Naive thymus-derived CD4-positive, alpha-beta T cell (primary cell): ENCODE results near the gene CTR9. TPM values are rescaled to one million over a fixed set of nuclear protein-coding genes. Genes with fewer than 3 reads are reported as not detected.

Source experiments
- ATAC-seq: fragments of 150-1000 bp; cut with Tn5 transposase; 2 replicates; pipeline ENCODE4 v1.10.0; 2021; ENCODE audit warnings: mild to moderate bottlenecking, moderate library complexity
- CTCF ChIA-PET: fragments of 350-600 bp; sonication (Branson Sonifier 250); formaldehyde crosslinking; loops from one replicate; lab custom pipeline; 2021; ENCODE audit warnings: antibody characterized with exemption; lab: Charles Lee
- POLR2A ChIA-PET: fragments of 350-600 bp; sonication (Branson Sonifier 250); formaldehyde crosslinking; loops from one replicate; lab custom pipeline; 2021; ENCODE audit warnings: antibody characterized with exemption, inconsistent platforms; lab: Charles Lee
- DNase-seq, 9 donors: peaks; one replicate each; pipeline versions ENCODE4 v3.0.0 to v3.0.0-alpha.2; 2020 to 2022; ENCODE audit warnings: mixed read lengths in 1 of 9
- H3K27ac ChIP-seq: one replicate; pipeline ENCODE4 v1.7.0; 2013; ENCODE audit warnings: mild to moderate bottlenecking, low read depth, low read length, moderate library complexity
- H3K27me3 ChIP-seq, 2 donors: one replicate each; pipeline ENCODE4 v1.7.0; 2013; ENCODE audit warnings: low read length in 2 of 2, mild to moderate bottlenecking in 2 of 2, moderate library complexity in 2 of 2; ENCODE audit not compliant: control insufficient read depth in 2 of 2, insufficient read depth in 2 of 2
- H3K36me3 ChIP-seq, 3 experiments: 1 replicate in 2 of 3; 2 replicates in 1 of 3; pipeline ENCODE4 v1.7.0; 2013; ENCODE audit warnings: low read length in 3 of 3, mild to moderate bottlenecking in 3 of 3, moderate library complexity in 1 of 3; ENCODE audit not compliant: insufficient read depth in 3 of 3, control insufficient read depth in 2 of 3
- H3K4me1 ChIP-seq, 2 donors: one replicate each; pipeline ENCODE4 v1.7.0; 2013; ENCODE audit warnings: low read length in 2 of 2, mild to moderate bottlenecking in 2 of 2, moderate library complexity in 1 of 2; ENCODE audit not compliant: control insufficient read depth in 2 of 2, insufficient read depth in 2 of 2
- H3K4me3 ChIP-seq: 2 replicates; pipeline ENCODE4 v1.7.0; 2013; ENCODE audit warnings: mild to moderate bottlenecking, low read length
- H3K9me3 ChIP-seq, 3 experiments: 1 replicate in 2 of 3; 2 replicates in 1 of 3; pipeline ENCODE4 v1.7.0; 2013; ENCODE audit warnings: low read length in 3 of 3; ENCODE audit not compliant: control insufficient read depth in 2 of 3
- H3K27ac Mint-ChIP-seq, 9 donors: one replicate each; pipeline ENCODE4 v1.8.0; 2020 to 2022; ENCODE audit warnings: mixed read lengths in 9 of 9, mild to moderate bottlenecking in 8 of 9, moderate library complexity in 5 of 9, inconsistent platforms in 2 of 9
- H3K27me3 Mint-ChIP-seq, 5 donors: one replicate each; pipeline ENCODE4 v1.8.0; 2021 to 2022; ENCODE audit warnings: mixed read lengths in 5 of 5, mild to moderate bottlenecking in 1 of 5
- H3K36me3 Mint-ChIP-seq, 5 donors: one replicate each; pipeline ENCODE4 v1.8.0; 2020 to 2022; ENCODE audit warnings: mixed read lengths in 5 of 5, mild to moderate bottlenecking in 3 of 5, inconsistent platforms in 1 of 5
- H3K4me1 Mint-ChIP-seq, 7 donors: one replicate each; pipeline ENCODE4 v1.8.0; 2020 to 2022; ENCODE audit warnings: mixed read lengths in 7 of 7, mild to moderate bottlenecking in 3 of 7, inconsistent platforms in 1 of 7
- H3K4me3 Mint-ChIP-seq, 10 donors: one replicate each; pipeline ENCODE4 v1.8.0; 2020 to 2022; ENCODE audit warnings: mild to moderate bottlenecking in 10 of 10, mixed read lengths in 10 of 10, moderate library complexity in 6 of 10, inconsistent platforms in 2 of 10
- H3K9me3 Mint-ChIP-seq, 11 donors: one replicate each; pipeline ENCODE4 v1.8.0; 2020 to 2022; ENCODE audit warnings: mixed read lengths in 11 of 11, mild to moderate bottlenecking in 4 of 11, inconsistent platforms in 1 of 11, moderate library complexity in 1 of 11
- intact Hi-C, 2 donors: fragments of 100-400 bp; cut with micrococcal nuclease; formaldehyde crosslinking; loops; one replicate each; pipeline ENCODE4 v1.15.1; 2023
- polyA plus RNA-seq, 2 donors: library from polyadenylated mRNA; unstranded; fragments of 300-500 nt; fragmentation: Illumina TruSeq; gene quantifications; one replicate each; pipeline ENCODE4 v1.2.3, GENCODE V29; 2021
- total RNA-seq, 6 experiments: library from RNA in 5 of 6; stranded (reverse) in 5 of 6; gene quantifications; 1 replicate in 5 of 6; 2 replicates in 1 of 6; pipeline ENCODE4 v1.2.3 and lab custom pipeline; 2021 to 2026

Gene CTR9
- total and polyA plus RNA-seq, 7 experiments from 2014 or later = 23.8 to 70.3 (median 51.7) TPM

DNA sequence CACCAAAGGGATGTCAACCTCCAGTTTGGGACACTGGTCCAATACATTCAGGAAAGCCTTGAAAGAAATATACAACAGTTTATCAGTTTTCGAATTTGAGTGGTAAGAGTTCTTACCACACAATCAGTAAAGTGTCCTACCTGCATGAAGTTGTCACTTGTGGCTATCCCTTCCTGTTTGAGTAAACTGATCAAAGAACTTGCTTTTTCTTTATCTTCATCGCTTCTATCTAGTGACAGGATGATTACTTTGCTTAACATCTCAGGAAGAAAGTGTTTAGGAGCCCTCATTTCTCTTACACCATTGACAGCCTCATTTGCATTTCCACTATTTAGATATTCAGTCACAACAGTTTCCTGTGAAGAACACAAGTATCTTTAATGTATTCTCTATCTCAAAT, 49.2 kb downstream of the CTR9 start:
- no peaks in the 10 kb centered on the region for H3K9me3 ChIP-seq
- peak overlapping the region in 8 of 9 donors; percentile 14 to 87 (median 79) for H3K27ac Mint-ChIP-seq
- no peak overlapping the region for H3K4me3 ChIP-seq
- H3K4me1 Mint-ChIP-seq = peaks cover 45 to 81% (median 70%) of the 10 kb centered on the region in 7 donors
- intact Hi-C loops = no loop called here
- peak overlapping the region in 6 of 10 donors; percentile 24 to 60 (median 47) for H3K4me3 Mint-ChIP-seq
- DNase-seq = peak in 2 of 9 donors; percentile 25 to 28
- CTCF ChIA-PET = interaction anchor here (0.9 kb wide), 1 partner anchor 9 kb away, joined by 5 read pairs; no protein-coding TSS in a partner anchor
- no peaks in the 10 kb centered on the region for H3K27me3 ChIP-seq
- H3K9me3 Mint-ChIP-seq = no peaks in the 10 kb centered on the region
- peaks cover 23 to 84% (median 55%) of the 10 kb centered on the region in 5 donors for H3K36me3 Mint-ChIP-seq
- peaks cover 45 to 56% of the 10 kb centered on the region in 2 donors for H3K4me1 ChIP-seq
- peak; percentile 27 for ATAC-seq
- no peaks in the 10 kb centered on the region for H3K27me3 Mint-ChIP-seq
- POLR2A ChIA-PET = interaction anchor here (1.5 to 6.9 kb wide), 2 partner anchors 9 to 350 kb away, joined by 3 to 88 read pairs; partner anchors contain the start of gene EIF4G2
- H3K27ac ChIP-seq = peak overlapping the region; percentile 57
- H3K36me3 ChIP-seq = peaks cover 51 to 91% (median 77%) of the 10 kb centered on the region in 3 experiments

DNA sequence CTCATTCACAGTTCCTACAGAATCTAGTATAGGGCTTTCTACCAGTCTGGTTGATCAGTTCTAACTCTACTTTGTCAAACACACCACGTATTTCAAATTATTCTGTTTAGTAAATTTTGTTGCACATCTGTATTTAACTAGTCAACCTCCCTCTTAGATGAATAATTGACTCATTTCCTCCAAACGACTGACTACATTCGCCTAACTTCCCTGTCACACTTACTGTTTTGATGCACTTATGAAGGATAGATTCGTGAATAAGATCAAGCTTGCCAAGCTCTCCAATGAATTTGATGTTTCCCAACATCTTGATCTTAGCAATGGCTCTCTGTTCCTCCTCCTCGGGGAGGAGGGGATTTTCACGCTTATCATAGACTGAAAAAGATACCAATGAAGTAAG, 52.6 kb downstream of the CTR9 start:
- intact Hi-C loops = no loop called here
- no peaks in the 10 kb centered on the region for H3K27me3 ChIP-seq
- peak overlapping the region in 3 of 10 donors; percentile 4 to 27 (median 15) for H3K4me3 Mint-ChIP-seq
- H3K9me3 ChIP-seq = no peaks in the 10 kb centered on the region
- peaks cover 59 to 63% of the 10 kb centered on the region in 2 donors for H3K4me1 ChIP-seq
- H3K36me3 Mint-ChIP-seq = peaks cover 23 to 78% (median 65%) of the 10 kb centered on the region in 5 donors
- ChIA-PET CTCF (interaction anchor here (0.8 to 4.9 kb wide), 3 partner anchors 11 to 224 kb away, joined by 3 to 18 read pairs (median 4); no protein-coding TSS in a partner anchor), POLR2A (interaction anchor here (0.6 to 5.3 kb wide), 8 partner anchors 11 to 346 kb away, joined by 3 to 53 read pairs (median 4); partner anchors contain the start of gene ZBED5)
- H3K4me3 ChIP-seq = no peak overlapping the region
- H3K4me1 Mint-ChIP-seq = peaks cover 50 to 89% (median 77%) of the 10 kb centered on the region in 7 donors
- no peaks in the 10 kb centered on the region for H3K27me3 Mint-ChIP-seq
- ATAC-seq (no peak), DNase-seq (no peak)
- peaks cover 56 to 95% (median 81%) of the 10 kb centered on the region in 3 experiments for H3K36me3 ChIP-seq
- H3K9me3 Mint-ChIP-seq = peaks cover 0 to 8% (median 0%) of the 10 kb centered on the region in 11 donors
- H3K27ac ChIP-seq = peak overlapping the region; percentile 8
- H3K27ac Mint-ChIP-seq = peak overlapping the region in 8 of 9 donors; percentile 13 to 95 (median 62)

DNA sequence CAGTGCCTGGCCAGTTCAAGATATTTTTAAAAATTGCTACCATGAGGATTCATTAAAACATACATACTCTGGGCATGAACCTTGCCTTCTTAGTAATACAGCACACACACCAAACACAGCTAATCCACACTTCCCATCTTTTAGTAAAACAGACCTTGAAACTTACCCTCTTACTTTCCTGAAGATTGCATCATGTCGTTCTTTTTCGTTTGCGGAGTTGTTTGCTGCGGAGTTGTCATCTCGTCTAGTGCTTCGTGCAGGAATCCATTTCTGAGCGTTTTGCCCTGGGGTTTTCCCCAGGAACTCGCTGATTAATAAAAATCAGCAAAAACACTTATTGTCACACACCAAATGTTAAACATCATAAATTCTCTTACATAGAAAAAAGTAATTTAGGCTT, 54.7 kb downstream of the CTR9 start:
- Mint-ChIP-seq H3K4me1 (peaks cover 39 to 83% (median 65%) of the 10 kb centered on the region in 7 donors), H3K27ac (peak overlapping the region; percentile 9 to 97 (median 83)), H3K27me3 (no peaks in the 10 kb centered on the region), H3K36me3 (peaks cover 13 to 57% (median 46%) of the 10 kb centered on the region in 5 donors), H3K4me3 (peak overlapping the region; percentile 18 to 96 (median 66)), H3K9me3 (peaks cover 0 to 9% (median 0%) of the 10 kb centered on the region in 11 donors)
- ChIA-PET POLR2A (interaction anchor here (0.8 to 6.5 kb wide), 6 partner anchors 11 to 349 kb away, joined by 3 to 416 read pairs (median 4); partner anchors contain the start of genes CTR9 and ZBED5), CTCF (interaction anchor here (1.2 to 4.9 kb wide), 3 partner anchors 14 to 222 kb away, joined by 3 to 18 read pairs (median 4); no protein-coding TSS in a partner anchor)
- H3K4me3 ChIP-seq = no peak overlapping the region
- no peaks in the 10 kb centered on the region for H3K27me3 ChIP-seq
- no peak for ATAC-seq
- no peak for DNase-seq
- H3K36me3 ChIP-seq = peaks cover 47 to 74% (median 61%) of the 10 kb centered on the region in 3 experiments
- peaks cover 44 to 56% of the 10 kb centered on the region in 2 donors for H3K4me1 ChIP-seq
- H3K27ac ChIP-seq = peak overlapping the region; percentile 95
- intact Hi-C loops = loop anchor here (1.0 to 5.0 kb wide), 5 partner anchors 7 to 817 kb away; partner anchors contain the start of genes AMPD3 (in 1 of the 2) and GALNT18 (in 1 of the 2)
- no peaks in the 10 kb centered on the region for H3K9me3 ChIP-seq

DNA sequence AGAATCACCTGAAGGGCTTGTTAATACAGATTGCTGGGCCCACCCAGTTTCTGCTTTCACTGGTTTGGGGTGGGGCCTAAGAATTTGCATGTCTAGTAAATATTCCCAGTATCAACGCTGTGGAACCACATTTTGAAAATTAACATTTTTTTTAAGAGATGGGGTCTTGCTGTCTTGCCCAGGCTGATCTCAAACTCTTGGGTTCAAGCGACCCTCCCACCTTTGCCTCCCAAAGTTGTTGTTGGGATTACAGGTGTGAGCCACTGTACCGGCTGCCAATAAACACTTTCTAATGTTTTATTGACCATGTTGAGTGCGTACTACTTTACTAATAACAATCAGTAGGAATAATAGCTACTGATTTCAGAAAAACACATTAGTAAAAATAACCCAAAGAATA, 55.2 kb downstream of the CTR9 start:
- H3K36me3 ChIP-seq = peaks cover 44 to 69% (median 56%) of the 10 kb centered on the region in 3 experiments
- no peaks in the 10 kb centered on the region for H3K27me3 ChIP-seq
- DNase-seq (no peak), ATAC-seq (no peak)
- Mint-ChIP-seq H3K9me3 (peaks cover 0 to 9% (median 0%) of the 10 kb centered on the region in 11 donors), H3K4me1 (peaks cover 35 to 78% (median 60%) of the 10 kb centered on the region in 7 donors), H3K27ac (peak overlapping the region in 7 of 9 donors; percentile 95 to 99 (median 98)), H3K36me3 (peaks cover 11 to 53% (median 43%) of the 10 kb centered on the region in 5 donors), H3K27me3 (no peaks in the 10 kb centered on the region), H3K4me3 (peak overlapping the region; percentile 93 to 98 (median 97))
- H3K4me3 ChIP-seq = peak overlapping the region; percentile 98
- peaks cover 39 to 51% of the 10 kb centered on the region in 2 donors for H3K4me1 ChIP-seq
- CTCF ChIA-PET = interaction anchor here (1.2 to 4.9 kb wide), 3 partner anchors 14 to 222 kb away, joined by 3 to 18 read pairs (median 4); no protein-coding TSS in a partner anchor
- H3K9me3 ChIP-seq = no peaks in the 10 kb centered on the region
- peak overlapping the region; percentile 95 for H3K27ac ChIP-seq
- POLR2A ChIA-PET = interaction anchor here (0.6 to 6.5 kb wide), 6 partner anchors 8 to 349 kb away, joined by 3 to 416 read pairs (median 4); partner anchors contain the start of genes CTR9 and ZBED5
- intact Hi-C loops = loop anchor here (1.0 to 5.0 kb wide), 5 partner anchors 8 to 816 kb away; partner anchors contain the start of genes AMPD3 (in 1 of the 2) and GALNT18 (in 1 of the 2)

DNA sequence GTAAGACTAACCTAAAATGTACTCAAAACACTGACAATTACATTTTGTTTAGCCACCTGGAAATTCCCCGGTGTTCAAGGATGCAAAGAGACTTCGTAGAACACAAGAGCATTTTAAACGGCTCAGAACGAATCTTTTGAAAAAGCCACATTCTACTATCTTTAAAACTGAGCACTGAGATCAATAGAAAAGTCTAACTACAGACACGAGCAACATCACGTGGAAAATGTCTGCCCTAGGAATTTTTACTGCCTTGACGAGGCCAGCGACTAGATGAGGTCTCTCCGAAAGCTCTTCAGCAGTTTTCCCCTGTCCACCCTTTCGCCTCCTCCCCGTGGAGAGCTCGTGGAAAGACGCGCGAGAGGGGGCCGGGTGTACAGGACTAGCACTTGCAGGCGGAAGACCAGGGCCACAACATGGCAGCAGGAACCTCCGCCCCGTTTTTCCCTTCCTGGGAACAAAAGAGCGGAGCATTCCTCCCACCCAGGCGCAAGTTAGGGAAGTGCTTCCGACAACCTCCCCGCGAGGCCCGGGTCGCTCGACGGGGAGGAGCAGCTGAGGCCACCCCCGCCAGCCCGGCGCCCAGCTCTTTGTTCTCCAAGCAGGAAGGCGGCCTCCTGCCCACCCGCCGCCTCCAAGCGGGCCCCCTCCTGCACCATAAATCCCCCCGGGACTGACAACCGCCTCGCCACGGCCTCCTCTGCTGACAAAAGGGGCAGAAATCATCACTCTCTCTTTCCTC, 56.6 kb downstream of the CTR9 start:
- H3K27me3 ChIP-seq = no peaks in the 10 kb centered on the region
- no peaks in the 10 kb centered on the region for H3K9me3 ChIP-seq
- Mint-ChIP-seq H3K9me3 (peaks cover 0 to 9% (median 0%) of the 10 kb centered on the region in 11 donors), H3K27ac (peak overlapping the region; percentile 95 to 99 (median 98)), H3K36me3 (peaks cover 7 to 43% (median 32%) of the 10 kb centered on the region in 5 donors), H3K4me3 (peak overlapping the region; percentile 93 to 98 (median 97)), H3K27me3 (peaks cover 0 to 5% (median 0%) of the 10 kb centered on the region in 5 donors), H3K4me1 (peaks cover 30 to 64% (median 48%) of the 10 kb centered on the region in 7 donors)
- peak overlapping the region; percentile 95 for H3K27ac ChIP-seq
- peaks cover 36 to 55% (median 42%) of the 10 kb centered on the region in 3 experiments for H3K36me3 ChIP-seq
- DNase-seq (peak; percentile 22 to 64 (median 45)), ATAC-seq (no peak)
- H3K4me3 ChIP-seq = peak overlapping the region; percentile 98
- intact Hi-C loops = loop anchor here (1.0 to 5.0 kb wide), 12 partner anchors 15 to 1035 kb away; partner anchors contain the start of genes CTR9 (in 2 of the 2), ZBED5 (in 2 of the 2), AMPD3 (in 1 of the 2) and GALNT18 (in 1 of the 2)
- ChIA-PET POLR2A (interaction anchor here (0.8 to 6.5 kb wide), 12 partner anchors 9 to 1347 kb away, joined by 3 to 416 read pairs (median 22); partner anchors contain the start of genes CTR9, USP47, ZBED5 and ZNF143), CTCF (interaction anchor here (0.6 kb wide), 1 partner anchor 15 kb away, joined by 3 read pairs; no protein-coding TSS in a partner anchor)
- H3K4me1 ChIP-seq = peaks cover 29 to 41% of the 10 kb centered on the region in 2 donors
